GM21619 (cell line): Measurements from ENCODE around the gene ITPR3.

Experiments used
- ATAC-seq: cut with Tn5 transposase; IDR thresholded peaks from one replicate; pipeline ENCODE4 v1.9.1; 2021; ENCODE audit not compliant: unreplicated experiment

The ITPR3 gene

GRCh38 chr6:33696076-33696475 lies 75.0 kb downstream of the ITPR3 start:
- ATAC-seq: no peak

- ATAC-seq: no peak
These were observed 75.7 kb downstream of the ITPR3 start for GRCh38 chr6:33696548-33697518.

GRCh38 chr6:33697845-33698244 lies 76.7 kb downstream of the ITPR3 start:
- ATAC-seq: no peak

GRCh38 chr6:33698494-33698893 lies 77.4 kb downstream of the ITPR3 start:
- no peak for ATAC-seq

- ATAC-seq: no peak
These were observed 78.0 kb downstream of the ITPR3 start for GRCh38 chr6:33699131-33699530.

- ATAC-seq: no peak
These were observed 78.6 kb downstream of the ITPR3 start for GRCh38 chr6:33699739-33700138.

- ATAC-seq: peak; percentile 42
These were observed 79.4 kb downstream of the ITPR3 start for GRCh38 chr6:33700391-33701050.

GRCh38 chr6:33702345-33702977 lies 81.3 kb downstream of the ITPR3 start:
- ATAC-seq: no peak

- no peak for ATAC-seq
These were observed 83.3 kb downstream of the ITPR3 start for GRCh38 chr6:33704215-33705066.

- ATAC-seq: no peak
These were observed 84.3 kb downstream of the ITPR3 start for GRCh38 chr6:33705268-33705885.

GRCh38 chr6:33705955-33706725 lies 85.0 kb downstream of the ITPR3 start:
- no peak for ATAC-seq

- no peak for ATAC-seq
These were observed 86.6 kb downstream of the ITPR3 start for GRCh38 chr6:33707771-33708170.

GRCh38 chr6:33708516-33709204 lies 87.5 kb downstream of the ITPR3 start:
- no peak for ATAC-seq

- ATAC-seq: no peak
These were observed 88.6 kb downstream of the ITPR3 start for GRCh38 chr6:33709605-33710295.

- ATAC-seq: no peak
These were observed 89.4 kb downstream of the ITPR3 start for GRCh38 chr6:33710296-33711121.

- ATAC-seq: peak; percentile 67
These were observed 90.3 kb downstream of the ITPR3 start, which contains the start of gene UQCC2 for GRCh38 chr6:33711140-33712129. Gene UQCC2, minus strand, starts transcription at chr6:33711700. Its CDS starts 14 bp downstream, at chr6:33711686.
